ENCODE results near the gene ATP9B. TPM values are rescaled to one million over a fixed set of nuclear protein-coding genes. Genes with fewer than 3 reads are reported as not detected.

ATP9B gene
- total and polyA plus RNA-seq, 7 donors: 6.5 to 66.5 (median 28.1) TPM

GRCh38 chr18:79223431-79223830, 154.2 kb downstream of the ATP9B start:
- H3K27me3 ChIP-seq: no peaks in the 10 kb centered on the region
- no peak for DNase-seq
- H3K4me1 ChIP-seq: peaks cover 0 to 3% (median 0%) of the 10 kb centered on the region in 4 donors
- H3K27ac ChIP-seq: no peak overlapping the region
- WGBS, 2 donors: 94% methylated on average over 1 of the region's 1 CpG
- intact Hi-C loops (cut with DNase I): no loop called here
- H3K36me3 ChIP-seq: peaks cover 0 to 6% (median 0%) of the 10 kb centered on the region in 4 donors
- H3K9me3 ChIP-seq: no peaks in the 10 kb centered on the region
- no peak overlapping the region for H3K4me3 ChIP-seq
- TF ChIP-seq POLR2A (IDR thresholded peaks at IDR 0.05) (no peak), EP300 (IDR thresholded peaks at IDR 0.05) (no peak), POLR2AphosphoS5 (IDR thresholded peaks at IDR 0.05) (no peak), CTCF (IDR thresholded peaks at IDR 0.05) (no peak)

DNA sequence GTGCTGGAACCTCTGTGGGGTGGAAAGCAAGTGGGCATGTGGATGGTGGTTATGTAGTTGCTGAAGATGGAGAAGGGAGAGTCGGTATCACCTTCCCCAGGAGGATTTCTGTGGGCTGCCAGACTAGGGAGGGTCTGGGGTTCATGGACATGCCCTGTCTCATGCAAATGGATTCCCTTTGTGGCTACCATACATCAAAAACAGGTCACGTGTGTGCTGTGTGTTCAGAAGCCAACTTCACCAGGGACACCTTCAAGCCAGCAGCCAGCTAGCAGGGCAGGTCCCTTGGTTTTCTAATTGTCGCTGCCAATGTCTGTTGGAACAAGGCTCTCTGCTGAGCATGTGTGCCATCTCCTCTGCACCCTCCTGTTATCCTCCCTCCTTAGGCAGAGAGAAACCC, 155.2 kb downstream of the ATP9B start:
- no peaks in the 10 kb centered on the region for H3K4me1 ChIP-seq
- TF ChIP-seq POLR2AphosphoS5 (IDR thresholded peaks at IDR 0.05): no peak
- TF ChIP-seq POLR2A (IDR thresholded peaks at IDR 0.05): no peak
- no peak for TF ChIP-seq EP300 (IDR thresholded peaks at IDR 0.05)
- no peak for TF ChIP-seq CTCF (IDR thresholded peaks at IDR 0.05)

DNA sequence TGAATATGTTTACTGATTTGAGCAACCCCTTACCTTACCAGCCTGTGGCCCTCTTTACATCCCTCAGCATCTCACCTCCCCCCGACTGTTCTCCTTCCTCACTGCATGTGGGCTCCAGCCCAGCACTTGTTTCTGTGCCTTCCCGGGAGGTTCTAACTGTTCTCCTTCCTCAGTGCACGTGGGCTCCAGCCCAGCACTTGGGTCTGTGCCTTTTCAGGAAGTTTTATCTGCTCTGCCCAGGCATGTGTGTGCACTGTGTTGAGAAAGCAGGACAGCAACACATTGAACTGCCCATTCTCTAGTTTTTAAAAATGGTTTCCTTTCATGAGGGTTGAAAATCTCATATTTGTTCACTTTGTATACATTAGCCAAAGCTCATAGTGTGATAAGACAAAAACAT, 158.4 kb downstream of the ATP9B start:
- DNase-seq: no peak
- Histone ChIP-seq H3K27me3 (no peaks in the 10 kb centered on the region), H3K4me3 (no peak overlapping the region), H3K27ac (no peak overlapping the region), H3K4me1 (no peaks in the 10 kb centered on the region), H3K36me3 (no peaks in the 10 kb centered on the region), H3K9me3 (no peaks in the 10 kb centered on the region)
- 74 to 93% methylated on average over 3 of the region's 3 CpGs for WGBS, 2 donors
- TF ChIP-seq POLR2A (IDR thresholded peaks at IDR 0.05) (no peak), EP300 (IDR thresholded peaks at IDR 0.05) (no peak), CTCF (IDR thresholded peaks at IDR 0.05) (no peak), POLR2AphosphoS5 (IDR thresholded peaks at IDR 0.05) (no peak)
- intact Hi-C loops (cut with DNase I): no loop called here

More for the DNA sequence above, 155.2 kb downstream of the ATP9B start:
- no peak overlapping the region for H3K4me3 ChIP-seq
- peaks cover 0 to 6% (median 0%) of the 10 kb centered on the region in 4 donors for H3K36me3 ChIP-seq
- no peaks in the 10 kb centered on the region for H3K9me3 ChIP-seq
- 92 to 93% methylated on average over 3 of the region's 3 CpGs for WGBS, 2 donors
- no peak for DNase-seq
- H3K27me3 ChIP-seq: no peaks in the 10 kb centered on the region
- intact Hi-C loops (cut with DNase I): no loop called here
- H3K27ac ChIP-seq: no peak overlapping the region

DNA sequence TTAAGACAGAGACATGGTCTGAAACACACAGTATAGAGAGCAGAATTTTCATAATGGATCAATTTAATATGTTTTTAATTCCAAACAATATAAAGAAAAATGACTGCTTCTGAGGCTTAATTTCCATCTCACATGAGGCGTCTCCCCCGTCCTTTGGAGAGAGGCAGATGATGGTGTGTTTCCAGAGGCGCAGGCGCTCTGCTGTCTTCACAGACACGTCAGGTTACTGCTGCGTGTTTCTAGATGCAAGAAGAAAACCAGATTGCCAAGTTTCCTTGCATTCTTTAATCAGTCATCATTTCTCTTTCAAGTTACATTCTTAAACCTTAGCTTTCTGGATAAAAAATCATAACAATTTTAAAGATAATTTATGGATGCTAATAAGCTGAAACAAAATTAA, 160.2 kb downstream of the ATP9B start:
- WGBS, 2 donors: 96 to 98% methylated on average over 6 of the region's 6 CpGs

DNA sequence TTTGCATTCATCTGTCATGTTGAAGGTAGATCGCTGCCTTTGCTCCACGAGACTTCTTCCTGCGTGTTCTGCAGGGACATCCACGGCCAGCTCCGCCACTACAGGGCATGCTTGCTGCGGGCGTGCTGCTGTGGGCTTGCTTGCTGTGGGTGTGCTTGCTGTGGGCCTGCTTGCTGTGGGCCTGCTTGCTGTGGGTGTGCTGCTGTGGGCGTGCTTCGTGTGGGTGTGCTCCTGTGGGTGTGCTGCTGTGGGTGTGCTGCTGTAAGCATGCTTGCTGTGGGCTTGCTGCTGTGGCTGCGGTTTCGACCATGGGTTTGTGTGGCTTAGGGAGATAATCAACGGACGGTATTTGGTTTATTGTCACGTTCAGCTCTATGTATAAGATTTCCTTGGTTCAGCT, 165.2 kb downstream of the ATP9B start:
- intact Hi-C loops (cut with DNase I): no loop called here
- DNase-seq: no peak
- TF ChIP-seq CTCF (IDR thresholded peaks at IDR 0.05): no peak
- no peak for TF ChIP-seq EP300 (IDR thresholded peaks at IDR 0.05)
- no peak for TF ChIP-seq POLR2AphosphoS5 (IDR thresholded peaks at IDR 0.05)
- TF ChIP-seq POLR2A (IDR thresholded peaks at IDR 0.05): no peak
- H3K4me1 ChIP-seq: no peaks in the 10 kb centered on the region
- H3K27ac ChIP-seq: no peak overlapping the region
- no peak overlapping the region for H3K4me3 ChIP-seq
- no peaks in the 10 kb centered on the region for H3K9me3 ChIP-seq
- WGBS, 2 donors: 94 to 96% methylated on average over 14 of the region's 14 CpGs
- H3K27me3 ChIP-seq: no peaks in the 10 kb centered on the region
- H3K36me3 ChIP-seq: no peaks in the 10 kb centered on the region

More for the DNA sequence above, 160.2 kb downstream of the ATP9B start:
- Histone ChIP-seq H3K27me3 (no peaks in the 10 kb centered on the region), H3K4me3 (no peak overlapping the region), H3K27ac (no peak overlapping the region), H3K9me3 (no peaks in the 10 kb centered on the region), H3K36me3 (no peaks in the 10 kb centered on the region), H3K4me1 (no peaks in the 10 kb centered on the region)
- TF ChIP-seq EP300 (IDR thresholded peaks at IDR 0.05): no peak
- DNase-seq: no peak
- intact Hi-C loops (cut with DNase I): no loop called here

Measured in sigmoid colon (tissue), 7 donors.